ENCODE results near the gene FH.

The FH gene

GRCh38 chr1:241519308-241520079, at the start of gene FH:
Gene FH (minus strand): TSS chr1:241519755. CDS start chr1:241519722, 33 bp downstream.
- peak; percentile 97 for DNase-seq (ENCODE audit: low spot score)

GRCh38 chr1:241560849-241561187, 41.3 kb upstream of the FH start:
- DNase-seq (ENCODE audit: low spot score), result no peak

- DNase-seq (ENCODE audit: low spot score), result no peak
These were observed 40.7 kb upstream of the FH start for GRCh38 chr1:241560146-241560848.

GRCh38 chr1:241557551-241558193, 38.1 kb upstream of the FH start:
- no peak for DNase-seq (ENCODE audit: low spot score)

- no peak for DNase-seq (ENCODE audit: low spot score)
These were observed 37.5 kb upstream of the FH start for GRCh38 chr1:241557031-241557430.

- DNase-seq (ENCODE audit: low spot score), result no peak
These were observed 36.0 kb upstream of the FH start for GRCh38 chr1:241555526-241555925.

GRCh38 chr1:241553886-241554592, 34.5 kb upstream of the FH start:
- DNase-seq (ENCODE audit: low spot score), result no peak

- no peak for DNase-seq (ENCODE audit: low spot score)
These were observed 32.4 kb upstream of the FH start for GRCh38 chr1:241551759-241552638.

- DNase-seq (ENCODE audit: low spot score), result no peak
These were observed 30.8 kb upstream of the FH start for GRCh38 chr1:241550318-241550717.

- DNase-seq (ENCODE audit: low spot score), result no peak
These were observed 28.5 kb upstream of the FH start for GRCh38 chr1:241548008-241548407.

- DNase-seq (ENCODE audit: low spot score), result no peak
These were observed 22.8 kb upstream of the FH start for GRCh38 chr1:241542199-241542907.

- no peak for DNase-seq (ENCODE audit: low spot score)
These were observed 17.4 kb upstream of the FH start for GRCh38 chr1:241536969-241537368.

GRCh38 chr1:241536304-241536703, 16.7 kb upstream of the FH start:
- no peak for DNase-seq (ENCODE audit: low spot score)

- no peak for DNase-seq (ENCODE audit: low spot score)
These were observed 14.0 kb upstream of the FH start for GRCh38 chr1:241533326-241534115.

GRCh38 chr1:241532864-241533263, 13.3 kb upstream of the FH start:
- DNase-seq (ENCODE audit: low spot score), result no peak

- no peak for DNase-seq (ENCODE audit: low spot score)
These were observed 12.6 kb upstream of the FH start, which contains the start of gene KMO for GRCh38 chr1:241532162-241532531. Gene KMO (plus strand): TSS chr1:241532378. CDS start chr1:241532445, 67 bp downstream.

GRCh38 chr1:241531195-241532161, 11.9 kb upstream of the FH start:
- peak; percentile 56 for DNase-seq (ENCODE audit: low spot score)

GRCh38 chr1:241527146-241527545, 7.6 kb upstream of the FH start:
- no peak for DNase-seq (ENCODE audit: low spot score)

- DNase-seq (ENCODE audit: low spot score), result no peak
These were observed 5.5 kb upstream of the FH start for GRCh38 chr1:241525026-241525425.

All from AG08395 (cell line).